ENCODE measurements around the gene MRGPRF. TPM values are rescaled to one million over a fixed set of nuclear protein-coding genes. Genes with fewer than 3 reads are reported as not detected.

The MRGPRF gene
- polyA plus RNA-seq, 1 donor from 2014 or later: not detected

DNA sequence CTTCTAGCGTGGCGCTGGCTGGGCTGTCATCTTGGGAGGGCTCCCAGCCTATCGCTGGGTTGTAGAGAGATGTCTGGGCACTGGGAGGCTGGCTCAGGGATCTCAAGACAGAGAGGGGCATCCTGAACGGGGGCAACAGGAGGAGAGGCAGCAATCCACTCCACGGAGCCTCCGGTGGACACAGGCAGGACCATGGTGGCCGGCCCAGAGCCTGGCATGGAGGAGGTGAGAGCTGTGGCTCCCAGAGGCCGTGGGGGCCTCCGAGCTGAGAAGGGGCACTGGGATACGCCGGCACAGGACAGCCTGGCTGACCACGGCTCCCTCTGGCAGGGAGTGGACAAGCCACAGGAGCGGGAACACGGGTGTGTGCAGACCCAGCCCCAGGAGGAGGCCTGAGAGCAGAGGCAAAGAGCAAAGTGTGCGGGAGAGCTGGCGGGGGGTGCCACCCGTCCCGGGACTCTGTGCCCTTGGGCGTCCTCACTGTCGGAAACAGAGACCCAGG, 9.1 kb downstream of the MRGPRF start:
- Histone ChIP-seq H3K9ac (ENCODE audit: low read length) (no peak overlapping the region), H3K9me3 (ENCODE audit: low read length) (no peaks in the 10 kb centered on the region), H3K4me3 (ENCODE audit: low read length) (no peak overlapping the region), H3K4me2 (ENCODE audit: low read length) (no peak overlapping the region), H3K9me2 (ENCODE audit: insufficient read depth, low read length) (no peaks in the 10 kb centered on the region), H3K27me3 (ENCODE audit: insufficient read depth, low read depth, low read length) (no peaks in the 10 kb centered on the region), H4K20me1 (ENCODE audit: insufficient read depth) (no peaks in the 10 kb centered on the region), H3K79me2 (replicated peaks; ENCODE audit: insufficient read depth, low read length) (no peaks in the 10 kb centered on the region), H3K36me3 (ENCODE audit: insufficient read depth, low read length) (no peaks in the 10 kb centered on the region), H2AFZ (ENCODE audit: low read depth, low read length) (no peak overlapping the region), H3F3A (ENCODE audit: insufficient read depth, low read length, poor library complexity, severe bottlenecking) (no peaks in the 10 kb centered on the region), H3K27ac (ENCODE audit: low read length) (no peak overlapping the region)
- no peak for TF ChIP-seq TAF1 (IDR thresholded peaks at IDR 0.05; ENCODE audit: low read depth)
- TF ChIP-seq MXI1 (conservative IDR thresholded peaks at IDR 0.05; ENCODE audit: poor library complexity, severe bottlenecking): no peak
- TF ChIP-seq RAD21 (conservative IDR thresholded peaks at IDR 0.05): no peak
- TF ChIP-seq SMC3 (conservative IDR thresholded peaks at IDR 0.05; ENCODE audit: poor library complexity): no peak
- no peak for TF ChIP-seq EZH2 (IDR thresholded peaks at IDR 0.05; ENCODE audit: borderline replicate concordance, insufficient read depth, low read length, poor library complexity, severe bottlenecking)

DNA sequence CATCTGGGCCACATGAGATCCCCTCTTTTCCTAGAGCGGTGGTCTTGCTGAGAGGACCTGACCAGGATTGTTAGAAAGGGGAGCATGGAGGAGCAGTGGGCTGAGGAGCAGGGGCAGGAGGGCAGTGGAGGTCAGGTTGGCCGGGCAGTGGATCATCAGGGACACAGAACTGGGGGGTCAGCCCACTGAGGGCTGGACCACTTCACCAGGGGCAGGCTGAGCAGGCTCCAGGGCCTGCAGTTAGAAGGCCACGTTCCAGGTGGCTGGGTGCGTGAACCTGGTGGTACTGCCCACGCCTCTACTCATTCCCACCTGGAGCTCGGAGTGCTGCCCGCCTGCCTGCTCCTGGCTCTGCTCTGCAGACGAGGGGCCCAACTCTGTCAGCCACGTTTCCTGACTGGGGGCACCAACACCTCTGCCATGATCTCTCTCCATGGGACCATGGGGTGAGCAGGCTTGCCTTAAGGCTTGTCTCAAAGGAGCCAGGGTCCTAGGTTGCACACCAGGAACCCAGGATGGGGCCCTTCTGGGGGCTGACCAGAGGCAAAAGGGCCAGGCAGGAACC, 9.7 kb downstream of the MRGPRF start:
- no peak overlapping the region for H2AFZ ChIP-seq (ENCODE audit: low read depth, low read length)
- no peak overlapping the region for H3K4me3 ChIP-seq (ENCODE audit: low read length)
- no peaks in the 10 kb centered on the region for H3K36me3 ChIP-seq (ENCODE audit: insufficient read depth, low read length)
- H3K27ac ChIP-seq (ENCODE audit: low read length): no peak overlapping the region
- TF ChIP-seq CTCF (IDR thresholded peaks at IDR 0.05; ENCODE audit: poor library complexity, severe bottlenecking) (no peak), MXI1 (conservative IDR thresholded peaks at IDR 0.05; ENCODE audit: poor library complexity, severe bottlenecking) (no peak), REST (IDR thresholded peaks at IDR 0.05; ENCODE audit: borderline replicate concordance) (no peak), EZH2 (IDR thresholded peaks at IDR 0.05; ENCODE audit: borderline replicate concordance, insufficient read depth, low read length, poor library complexity, severe bottlenecking) (no peak), RAD21 (conservative IDR thresholded peaks at IDR 0.05) (no peak), TAF1 (IDR thresholded peaks at IDR 0.05; ENCODE audit: low read depth) (no peak)
- H3K9me3 ChIP-seq (ENCODE audit: low read length): no peaks in the 10 kb centered on the region
- H3K27me3 ChIP-seq (ENCODE audit: insufficient read depth, low read depth, low read length): no peaks in the 10 kb centered on the region
- H3F3A ChIP-seq (ENCODE audit: insufficient read depth, low read length, poor library complexity, severe bottlenecking): no peaks in the 10 kb centered on the region
- no peaks in the 10 kb centered on the region for H3K9me2 ChIP-seq (ENCODE audit: insufficient read depth, low read length)
- no peak overlapping the region for H3K4me2 ChIP-seq (ENCODE audit: low read length)
- H4K20me1 ChIP-seq (ENCODE audit: insufficient read depth): no peaks in the 10 kb centered on the region
- no peaks in the 10 kb centered on the region for H3K79me2 ChIP-seq (replicated peaks; ENCODE audit: insufficient read depth, low read length)
- no peak overlapping the region for H3K9ac ChIP-seq (ENCODE audit: low read length)

Measured in neural cell (in vitro differentiated cells).